NCI-H187 treated with DMSO at 0.1 percent for 48 hours (cell line): ENCODE data around the gene SENP1.

ENCODE experiments used
- DNase-seq: peaks from one replicate; lab custom pipeline; 2025; lab: John Stamatoyannopoulos, UW

SENP1 gene

GRCh38 chr12:47999816-48000215 lies 106.1 kb downstream of the SENP1 start:
- DNase-seq = no peak

GRCh38 chr12:47997321-47997720 lies 108.6 kb downstream of the SENP1 start:
- no peak for DNase-seq

DNA sequence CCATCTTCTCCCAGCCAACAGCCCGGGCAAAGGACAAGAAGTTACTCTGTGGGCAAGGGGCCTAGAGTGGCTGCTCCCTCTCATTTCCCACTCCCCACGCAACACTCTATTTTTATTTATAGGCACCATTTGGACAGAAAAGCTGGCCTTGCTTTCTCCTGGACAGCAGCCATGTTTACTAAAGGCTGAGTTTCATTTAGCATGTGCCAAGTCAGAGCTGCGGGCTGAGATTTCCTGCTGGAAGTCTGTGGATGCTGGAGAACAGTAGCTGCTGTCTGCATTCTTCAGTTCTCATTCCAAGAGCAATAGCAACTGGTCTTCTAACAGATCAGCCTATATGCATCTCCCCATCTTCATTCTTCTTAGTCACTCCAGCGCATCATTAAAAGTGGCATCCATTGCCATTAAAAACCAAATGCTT lies 109.9 kb downstream of the SENP1 start:
- DNase-seq = peak; percentile 69

DNA sequence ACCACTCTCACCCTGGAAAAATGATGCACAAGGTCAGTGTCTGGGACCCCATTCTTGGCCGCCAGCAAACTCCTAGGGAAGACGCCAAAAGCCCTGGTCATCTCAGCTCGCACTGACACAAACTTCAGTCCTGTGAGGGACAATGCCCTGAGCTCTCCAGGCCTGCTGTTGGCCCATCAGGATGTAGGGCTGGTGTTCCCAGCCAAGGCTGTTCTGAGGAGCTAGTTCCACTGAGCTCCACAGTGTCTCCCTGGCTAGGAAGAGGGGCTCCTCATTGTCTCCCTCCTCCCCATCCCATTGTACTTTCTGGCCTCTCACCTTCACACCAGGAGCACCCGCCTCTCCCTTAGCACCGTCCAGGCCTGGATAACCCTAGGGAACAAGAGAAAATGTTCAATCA lies 112.4 kb downstream of the SENP1 start:
- DNase-seq = no peak
